Gastroesophageal sphincter (tissue), 4 donors: ENCODE measurements around the gene SUPT5H. TPM values are rescaled to one million over a fixed set of nuclear protein-coding genes. Genes with fewer than 3 reads are reported as not detected.

Experiments used
- ATAC-seq: fragments of 150-250 bp; one replicate; pipeline ENCODE4 v1.9.1; 2016; ENCODE audit warnings: mild to moderate bottlenecking, moderate library complexity
- H3K27ac ChIP-seq, 4 donors: fragments of 200-600 bp; sonication (generic) in 3 of 4; 1 replicate in 3 of 4; 2 replicates in 1 of 4; pipeline ENCODE4 v1.5.1; 2016 to 2019
- H3K27me3 ChIP-seq: fragments of 200-600 bp; sonication (generic); one replicate; pipeline ENCODE4 v1.5.1; 2019
- H3K36me3 ChIP-seq, 2 donors: fragments of 200-600 bp; sonication (generic); one replicate each; pipeline ENCODE4 v1.5.1; 2019; ENCODE audit warnings: control low read depth in 1 of 2
- H3K4me1 ChIP-seq, 3 donors: fragments of 200-600 bp; sonication (generic); 1 replicate in 2 of 3; 2 replicates in 1 of 3; pipeline ENCODE4 v1.5.1; 2016 to 2019; ENCODE audit warnings: control low read depth in 2 of 3
- H3K4me3 ChIP-seq, 2 donors: fragments of 200-600 bp; sonication (generic); one replicate each; pipeline ENCODE4 v1.5.1; 2019; ENCODE audit warnings: mild to moderate bottlenecking in 1 of 2, moderate library complexity in 1 of 2
- H3K9me3 ChIP-seq, 3 donors: fragments of 200-600 bp; sonication (generic); one replicate each; pipeline ENCODE4 v1.5.1; 2017 to 2019; ENCODE audit warnings: control low read depth in 2 of 3
- EP300 ChIP-seq: sonication (generic); formaldehyde crosslinking; IDR thresholded peaks from one replicate; pipeline ENCODE4 v1.6.1; 2017; ENCODE audit warnings: antibody characterized with exemption, mild to moderate bottlenecking
- POLR2A ChIP-seq, 2 donors: fragments of 450-650 bp; IDR thresholded peaks; one replicate each; pipeline ENCODE4 v1.6.1; 2017; ENCODE audit warnings: antibody characterized with exemption in 2 of 2, mild to moderate bottlenecking in 2 of 2, moderate library complexity in 1 of 2
- POLR2AphosphoS5 ChIP-seq: sonication (generic); formaldehyde crosslinking; IDR thresholded peaks from one replicate; pipeline ENCODE4 v1.6.1; 2017; ENCODE audit warnings: antibody characterized with exemption
- whole genome bisulfite sequencing, 2 donors: methylation state at CpG; one replicate each; pipeline ENCODE4 v1.1.5; 2018; ENCODE audit warnings: low coverage in 1 of 2; 5-methylcytosine and 5-hydroxymethylcytosine counted together
- total RNA-seq, 4 donors: library from RNA; depleted of rRNA; stranded (reverse); fragments of >200 nt; gene quantifications; one replicate each; pipeline ENCODE4 v1.1.0, GENCODE V29; 2016
- TF ChIP-seq, protein P1 (sequence below), 4 experiments: fragments of 200-600 bp in 2 of 4; fragments of 450-650 bp in 2 of 4; sonication (generic) in 1 of 4; IDR thresholded peaks; one replicate each; pipeline ENCODE4 v1.5.1; 2017 to 2019; ENCODE audit warnings: antibody characterized with exemption in 4 of 4, mild to moderate bottlenecking in 2 of 4, moderate library complexity in 2 of 4

Gene SUPT5H
- total RNA-seq, 4 donors from 2014 or later, result 71.5 to 99.1 (median 87.0) TPM

DNA sequence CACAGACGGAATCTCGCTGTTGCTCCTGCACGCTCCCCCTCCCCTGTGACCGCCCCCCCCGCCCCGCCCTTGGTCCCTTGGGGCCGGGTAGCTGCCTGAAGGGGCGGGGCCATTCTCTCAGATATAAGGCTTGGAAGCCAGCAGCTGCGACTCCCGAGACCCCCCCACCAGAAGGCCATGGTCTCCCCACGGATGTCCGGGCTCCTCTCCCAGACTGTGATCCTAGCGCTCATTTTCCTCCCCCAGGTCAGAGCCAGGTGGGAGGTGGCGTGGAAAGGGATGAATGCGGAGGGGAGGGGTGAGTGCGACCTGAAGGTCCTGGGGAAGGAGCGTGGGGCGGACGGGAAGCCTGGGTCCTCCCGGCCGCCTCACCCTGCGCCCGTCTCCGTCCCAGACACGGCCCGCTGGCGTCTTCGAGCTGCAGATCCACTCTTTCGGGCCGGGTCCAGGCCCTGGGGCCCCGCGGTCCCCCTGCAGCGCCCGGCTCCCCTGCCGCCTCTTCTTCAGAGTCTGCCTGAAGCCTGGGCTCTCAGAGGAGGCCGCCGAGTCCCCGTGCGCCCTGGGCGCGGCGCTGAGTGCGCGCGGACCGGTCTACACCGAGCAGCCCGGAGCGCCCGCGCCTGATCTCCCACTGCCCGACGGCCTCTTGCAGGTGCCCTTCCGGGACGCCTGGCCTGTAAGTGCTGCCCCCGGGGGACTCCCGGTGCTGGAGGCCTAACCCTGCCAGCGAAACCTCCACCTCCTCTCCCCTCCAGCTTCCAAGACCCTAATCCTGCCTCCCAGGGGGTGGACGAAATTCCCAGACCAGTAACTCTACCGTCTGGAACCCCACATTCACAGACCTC is 53.6 kb downstream of the SUPT5H start, which contains the start of gene DLL3:
DLL3 (plus strand) TSS at position 150 of the 845 bp plus-strand sequence; CDS start at position 178, 28 bp downstream.
- Histone ChIP-seq H3K27me3 (peaks cover 83% of the 10 kb centered on the region), H3K4me3 (no peak within 1 kb of the TSS), H3K36me3 (no peaks in the 10 kb centered on the region), H3K4me1 (peaks cover 0 to 30% (median 17%) of the 10 kb centered on the region in 3 donors), H3K27ac (no peak within 1 kb of the TSS), H3K9me3 (peaks cover 0 to 6% (median 0%) of the 10 kb centered on the region in 3 donors)
- ATAC-seq, result no peak
- TF ChIP-seq, protein P1, sequence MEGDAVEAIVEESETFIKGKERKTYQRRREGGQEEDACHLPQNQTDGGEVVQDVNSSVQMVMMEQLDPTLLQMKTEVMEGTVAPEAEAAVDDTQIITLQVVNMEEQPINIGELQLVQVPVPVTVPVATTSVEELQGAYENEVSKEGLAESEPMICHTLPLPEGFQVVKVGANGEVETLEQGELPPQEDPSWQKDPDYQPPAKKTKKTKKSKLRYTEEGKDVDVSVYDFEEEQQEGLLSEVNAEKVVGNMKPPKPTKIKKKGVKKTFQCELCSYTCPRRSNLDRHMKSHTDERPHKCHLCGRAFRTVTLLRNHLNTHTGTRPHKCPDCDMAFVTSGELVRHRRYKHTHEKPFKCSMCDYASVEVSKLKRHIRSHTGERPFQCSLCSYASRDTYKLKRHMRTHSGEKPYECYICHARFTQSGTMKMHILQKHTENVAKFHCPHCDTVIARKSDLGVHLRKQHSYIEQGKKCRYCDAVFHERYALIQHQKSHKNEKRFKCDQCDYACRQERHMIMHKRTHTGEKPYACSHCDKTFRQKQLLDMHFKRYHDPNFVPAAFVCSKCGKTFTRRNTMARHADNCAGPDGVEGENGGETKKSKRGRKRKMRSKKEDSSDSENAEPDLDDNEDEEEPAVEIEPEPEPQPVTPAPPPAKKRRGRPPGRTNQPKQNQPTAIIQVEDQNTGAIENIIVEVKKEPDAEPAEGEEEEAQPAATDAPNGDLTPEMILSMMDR (IDR thresholded peaks at IDR 0.05), result no peak
- TF ChIP-seq POLR2AphosphoS5, result no peak
- TF ChIP-seq POLR2A (IDR thresholded peaks at IDR 0.05), result no peak
- no peak for TF ChIP-seq EP300
- WGBS, 2 donors, result 0% methylated on average over 5 of the region's 60 CpGs; no CpG with 5 or more reads in 1 of the 2 donors

DNA sequence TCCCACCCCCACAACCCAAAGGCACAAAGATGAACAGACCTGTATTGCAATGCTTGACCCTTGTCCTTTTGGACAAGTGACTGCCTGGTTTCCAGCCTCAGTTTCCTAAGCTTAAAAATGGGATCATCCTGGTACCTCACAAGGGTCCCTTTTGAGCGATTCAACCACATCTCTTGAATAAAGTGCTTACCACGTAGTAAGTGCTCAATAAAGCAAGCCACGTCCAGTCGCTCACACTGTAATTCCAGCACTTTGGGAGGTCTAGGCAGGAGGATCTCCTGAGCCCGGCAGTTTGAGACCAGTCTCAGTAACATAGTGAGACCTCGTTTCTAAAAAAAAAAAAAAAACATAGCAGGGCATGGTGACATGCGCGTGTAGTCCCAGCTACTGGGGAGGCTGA is 54.5 kb downstream of the SUPT5H start:
- ATAC-seq, result no peak
- 70 to 76% methylated on average over 4 to 7 of the region's 8 CpGs for WGBS, 2 donors
- H3K27me3 ChIP-seq, result peaks cover 92% of the 10 kb centered on the region
- no peaks in the 10 kb centered on the region for H3K36me3 ChIP-seq
- peaks cover 0 to 6% (median 0%) of the 10 kb centered on the region in 3 donors for H3K9me3 ChIP-seq
- H3K4me1 ChIP-seq, result peaks cover 0 to 30% (median 17%) of the 10 kb centered on the region in 3 donors
- no peak overlapping the region for H3K27ac ChIP-seq
- TF ChIP-seq, protein P1 (IDR thresholded peaks at IDR 0.05), result no peak
- no peak for TF ChIP-seq EP300
- TF ChIP-seq POLR2AphosphoS5, result no peak
- TF ChIP-seq POLR2A (IDR thresholded peaks at IDR 0.05), result no peak
- H3K4me3 ChIP-seq, result no peak overlapping the region

DNA sequence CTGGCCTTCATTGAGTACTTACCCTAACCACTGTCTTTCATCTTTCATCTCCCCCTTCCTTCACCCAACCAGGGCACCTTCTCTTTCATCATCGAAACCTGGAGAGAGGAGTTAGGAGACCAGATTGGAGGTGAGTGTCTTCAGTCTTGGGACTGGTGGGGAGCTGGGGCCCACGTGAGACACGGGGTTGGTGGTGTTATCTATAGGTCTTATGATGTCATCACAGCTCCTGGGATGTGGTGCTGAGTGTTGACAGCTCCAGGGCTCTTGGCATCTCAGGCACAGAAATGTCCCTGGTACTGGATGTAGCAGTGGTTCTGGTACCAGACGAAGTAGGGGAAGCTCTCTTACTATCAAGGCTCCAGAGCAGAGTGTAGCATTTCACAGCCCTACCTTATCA is 55.2 kb downstream of the SUPT5H start:
- 57 to 61% methylated on average over 3 of the region's 4 CpGs for WGBS, 2 donors
- no peak overlapping the region for H3K4me3 ChIP-seq
- no peak overlapping the region for H3K27ac ChIP-seq
- peaks cover 0 to 30% (median 17%) of the 10 kb centered on the region in 3 donors for H3K4me1 ChIP-seq
- peaks cover 98% of the 10 kb centered on the region for H3K27me3 ChIP-seq
- H3K9me3 ChIP-seq, result peaks cover 0 to 6% (median 0%) of the 10 kb centered on the region in 3 donors
- no peak for ATAC-seq
- no peaks in the 10 kb centered on the region for H3K36me3 ChIP-seq
- TF ChIP-seq, protein P1 (IDR thresholded peaks at IDR 0.05), result no peak
- TF ChIP-seq EP300, result no peak
- TF ChIP-seq POLR2A (IDR thresholded peaks at IDR 0.05), result no peak
- TF ChIP-seq POLR2AphosphoS5, result no peak

DNA sequence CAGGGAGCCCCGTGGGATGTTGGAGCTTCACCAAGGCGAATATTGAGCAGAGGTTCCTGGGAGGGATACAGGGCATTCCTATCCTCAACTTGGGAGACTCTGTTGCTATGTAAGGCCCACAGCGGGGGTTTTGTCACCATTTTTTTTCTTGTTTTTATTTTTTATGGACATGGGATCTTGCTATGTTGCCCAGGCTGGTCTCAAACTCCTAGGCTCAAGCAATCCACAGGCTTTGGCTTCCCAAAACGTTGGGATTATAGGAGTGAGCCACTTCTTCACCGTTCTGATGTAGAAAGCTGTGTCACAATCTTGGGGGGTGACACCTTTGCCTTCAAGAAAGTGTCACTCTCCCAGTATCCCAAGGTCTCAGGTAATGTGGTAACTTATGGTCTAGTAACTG is 56.0 kb downstream of the SUPT5H start:
- Histone ChIP-seq H3K9me3 (peaks cover 0 to 6% (median 0%) of the 10 kb centered on the region in 3 donors), H3K27me3 (peaks cover 100% of the 10 kb centered on the region), H3K27ac (no peak overlapping the region), H3K4me3 (no peak overlapping the region), H3K4me1 (peaks cover 0 to 30% (median 17%) of the 10 kb centered on the region in 3 donors), H3K36me3 (no peaks in the 10 kb centered on the region)
- TF ChIP-seq, protein P1 (IDR thresholded peaks at IDR 0.05), result no peak
- TF ChIP-seq POLR2A (IDR thresholded peaks at IDR 0.05) (no peak), POLR2AphosphoS5 (no peak), EP300 (no peak)
- ATAC-seq, result no peak
- 40 to 71% methylated on average over 1 to 2 of the region's 5 CpGs for WGBS, 2 donors
